Vagina (tissue), 2 donors: Measurements from ENCODE around the gene NUP54. TPM values are rescaled to one million over a fixed set of nuclear protein-coding genes. Genes with fewer than 3 reads are reported as not detected.

Source experiments
- DNase-seq, 2 donors: peaks; one replicate each; pipeline ENCODE4 v3.0.0-alpha.2; 2017; ENCODE audit errors: extremely low spot score in 2 of 2
- H3K27ac ChIP-seq: fragments of 200-600 bp; sonication (generic); one replicate; pipeline ENCODE4 v1.5.1; 2019
- H3K27me3 ChIP-seq: fragments of 200-600 bp; sonication (generic); one replicate; pipeline ENCODE4 v1.5.1; 2019
- H3K36me3 ChIP-seq, 2 donors: fragments of 200-600 bp; sonication (generic); one replicate each; pipeline ENCODE4 v1.5.1; 2017 to 2019
- H3K4me1 ChIP-seq: fragments of 200-600 bp; sonication (generic); one replicate; pipeline ENCODE4 v1.5.1; 2019
- H3K4me3 ChIP-seq, 2 donors: fragments of 200-600 bp; sonication (generic); 1 replicate in 1 of 2; 2 replicates in 1 of 2; pipeline ENCODE4 v1.5.1; 2016 to 2019
- H3K9me3 ChIP-seq: fragments of 200-600 bp; sonication (generic); one replicate; pipeline ENCODE4 v1.5.1; 2019
- CTCF ChIP-seq, 3 experiments: fragments of 450-650 bp in 2 of 3; fragments of 200-600 bp in 1 of 3; sonication (generic) in 1 of 3; IDR thresholded peaks; one replicate each; pipeline ENCODE4 v1.5.1; 2017 to 2019; ENCODE audit warnings: antibody characterized with exemption in 3 of 3, mild to moderate bottlenecking in 2 of 3, moderate library complexity in 2 of 3
- POLR2A ChIP-seq, 2 donors: fragments of 450-650 bp; IDR thresholded peaks; one replicate each; pipeline ENCODE4 v1.6.1; 2017; ENCODE audit warnings: antibody characterized with exemption in 2 of 2, mild to moderate bottlenecking in 2 of 2, moderate library complexity in 2 of 2
- POLR2AphosphoS5 ChIP-seq, 2 donors: sonication (generic); formaldehyde crosslinking; IDR thresholded peaks; one replicate each; pipeline ENCODE4 v1.9.0; 2017; ENCODE audit warnings: antibody characterized with exemption in 2 of 2, mild to moderate bottlenecking in 2 of 2, low read depth in 1 of 2; ENCODE audit not compliant: insufficient read depth in 1 of 2
- intact Hi-C: fragments of 100-400 bp; cut with DNase I; formaldehyde crosslinking; loops from one replicate; pipeline ENCODE4 v1.15.1; 2023
- total RNA-seq: library from RNA; depleted of rRNA; stranded (reverse); fragments of >200 nt; gene quantifications from one replicate; pipeline ENCODE4 v1.2.3, GENCODE V29; 2016

Gene NUP54
- total RNA-seq, 1 donor from 2014 or later = 31.2 TPM

GRCh38 chr4:76194325-76194724, 46.1 kb upstream of the NUP54 start:
- Histone ChIP-seq H3K27me3 (no peaks in the 10 kb centered on the region), H3K4me1 (peaks cover 65% of the 10 kb centered on the region), H3K9me3 (no peaks in the 10 kb centered on the region), H3K4me3 (no peak overlapping the region), H3K36me3 (peaks cover 0 to 32% of the 10 kb centered on the region in 2 donors), H3K27ac (peak overlapping the region; percentile 82)
- no peak for DNase-seq
- intact Hi-C loops = no loop called here
- peak; percentile 32 to 94 for TF ChIP-seq POLR2AphosphoS5 (IDR thresholded peaks at IDR 0.05; ENCODE audit: insufficient read depth in 1 of 2, low read depth in 1 of 2)
- TF ChIP-seq POLR2A (IDR thresholded peaks at IDR 0.05) = no peak
- no peak for TF ChIP-seq CTCF (IDR thresholded peaks at IDR 0.05)

- Histone ChIP-seq H3K27me3 (no peaks in the 10 kb centered on the region), H3K27ac (no peak overlapping the region), H3K4me3 (no peak overlapping the region), H3K9me3 (no peaks in the 10 kb centered on the region), H3K36me3 (peaks cover 0 to 32% of the 10 kb centered on the region in 2 donors), H3K4me1 (peaks cover 62% of the 10 kb centered on the region)
- intact Hi-C loops = no loop called here
- DNase-seq = no peak
- TF ChIP-seq CTCF (IDR thresholded peaks at IDR 0.05) (no peak), POLR2A (IDR thresholded peaks at IDR 0.05) (no peak), POLR2AphosphoS5 (IDR thresholded peaks at IDR 0.05; ENCODE audit: insufficient read depth in 1 of 2, low read depth in 1 of 2) (no peak)
Observed at GRCh38 chr4:76192236-76192635, 44.0 kb upstream of the NUP54 start.

GRCh38 chr4:76188557-76188956, 40.4 kb upstream of the NUP54 start:
- no peak overlapping the region for H3K27ac ChIP-seq
- H3K36me3 ChIP-seq = peaks cover 0 to 28% of the 10 kb centered on the region in 2 donors
- H3K9me3 ChIP-seq = no peaks in the 10 kb centered on the region
- peaks cover 49% of the 10 kb centered on the region for H3K4me1 ChIP-seq
- intact Hi-C loops = no loop called here
- no peaks in the 10 kb centered on the region for H3K27me3 ChIP-seq
- H3K4me3 ChIP-seq = no peak overlapping the region
- DNase-seq = no peak
- no peak for TF ChIP-seq CTCF (IDR thresholded peaks at IDR 0.05)
- no peak for TF ChIP-seq POLR2A (IDR thresholded peaks at IDR 0.05)
- no peak for TF ChIP-seq POLR2AphosphoS5 (IDR thresholded peaks at IDR 0.05; ENCODE audit: insufficient read depth in 1 of 2, low read depth in 1 of 2)

GRCh38 chr4:76188149-76188548, 40.0 kb upstream of the NUP54 start:
- H3K9me3 ChIP-seq = no peaks in the 10 kb centered on the region
- no peak for DNase-seq
- H3K4me3 ChIP-seq = no peak overlapping the region
- H3K36me3 ChIP-seq = peaks cover 0 to 25% of the 10 kb centered on the region in 2 donors
- TF ChIP-seq POLR2A (IDR thresholded peaks at IDR 0.05) (no peak), CTCF (IDR thresholded peaks at IDR 0.05) (no peak), POLR2AphosphoS5 (IDR thresholded peaks at IDR 0.05; ENCODE audit: insufficient read depth in 1 of 2, low read depth in 1 of 2) (no peak)
- H3K27me3 ChIP-seq = no peaks in the 10 kb centered on the region
- peaks cover 48% of the 10 kb centered on the region for H3K4me1 ChIP-seq
- H3K27ac ChIP-seq = no peak overlapping the region
- intact Hi-C loops = no loop called here

- no peak for DNase-seq
- Histone ChIP-seq H3K4me1 (peaks cover 48% of the 10 kb centered on the region), H3K4me3 (no peak overlapping the region), H3K27ac (no peak overlapping the region), H3K36me3 (peaks cover 0 to 15% of the 10 kb centered on the region in 2 donors), H3K9me3 (no peaks in the 10 kb centered on the region), H3K27me3 (no peaks in the 10 kb centered on the region)
- no peak for TF ChIP-seq POLR2A (IDR thresholded peaks at IDR 0.05)
- TF ChIP-seq POLR2AphosphoS5 (IDR thresholded peaks at IDR 0.05; ENCODE audit: insufficient read depth in 1 of 2, low read depth in 1 of 2) = no peak
- no peak for TF ChIP-seq CTCF (IDR thresholded peaks at IDR 0.05)
- intact Hi-C loops = no loop called here
Observed at GRCh38 chr4:76187152-76187551, 39.0 kb upstream of the NUP54 start.
